GM12892 (cell line): ENCODE measurements around the gene TMEM51.

ENCODE experiments used
- POLR2A ChIP-seq: IDR thresholded peaks from 2 replicates; pipeline ENCODE4 v1.6.1; 2011; ENCODE audit warnings: low read depth, low read length, control low read depth
- TAF1 ChIP-seq: IDR thresholded peaks from 2 replicates; pipeline ENCODE4 v1.6.1; 2011; ENCODE audit warnings: low read depth, mild to moderate bottlenecking, control low read depth, low read length, borderline replicate concordance

DNA sequence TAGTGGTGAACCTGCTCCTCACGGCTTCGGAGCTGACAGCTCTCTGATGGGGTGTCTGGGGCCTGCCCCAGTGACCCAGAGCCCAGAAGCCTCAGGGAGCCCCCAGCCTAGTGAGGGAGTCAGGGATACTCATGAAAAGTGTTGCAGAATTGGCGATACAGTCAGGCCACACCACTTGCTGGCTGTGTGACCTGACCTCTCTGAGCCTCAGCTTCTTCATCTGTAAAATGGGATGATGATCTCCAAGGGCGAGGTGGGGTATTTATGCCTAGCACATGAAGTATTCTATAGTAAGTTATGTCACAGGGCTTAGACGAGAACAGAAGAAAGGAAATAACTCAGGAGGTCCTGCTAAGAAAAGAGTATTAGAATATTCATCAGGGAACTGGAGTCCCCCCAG is 1.6 kb downstream of the TMEM51 start:
- TF ChIP-seq POLR2A = no peak
- TF ChIP-seq TAF1 = no peak
